GM18870 (cell line): ENCODE results near the gene AKR1B1.
"Not testable (repeated sequence)": the region's sequence is repeated elsewhere in the genome, so short reads cannot be mapped to it uniquely, and the experiment has no call there.

ENCODE experiments used
- ATAC-seq: cut with Tn5 transposase; IDR thresholded peaks from one replicate; pipeline ENCODE4 v1.9.1; 2021; ENCODE audit warnings: moderate library complexity; ENCODE audit not compliant: unreplicated experiment

Gene AKR1B1

GRCh38 chr7:134458806-134459698, at the start of gene AKR1B1:
AKR1B1 (minus strand) TSS chr7:134459100; CDS start chr7:134459062, 38 bp downstream.
- ATAC-seq: peak; percentile 88

DNA sequence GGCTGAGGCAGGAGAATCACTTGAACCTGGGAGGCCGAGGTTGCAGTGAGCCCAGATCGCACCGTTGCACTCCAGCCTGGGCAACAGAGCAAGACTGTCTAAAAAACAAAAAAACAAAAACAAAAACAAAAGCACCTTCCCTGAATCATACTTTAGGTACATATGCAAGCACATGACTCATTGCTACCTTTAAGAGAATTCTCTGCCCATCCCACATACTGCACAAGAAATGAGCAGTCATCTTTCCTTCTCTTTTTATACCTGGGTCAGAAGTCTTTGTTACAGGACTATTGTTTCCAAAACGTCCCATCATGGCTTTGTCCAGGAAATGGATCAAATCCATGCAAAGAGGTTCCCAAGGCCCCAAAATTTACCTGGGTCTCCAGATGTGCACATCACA, 47.0 kb upstream of the AKR1B1 start:
- ATAC-seq: no peak

GRCh38 chr7:134504660-134505164, 45.8 kb upstream of the AKR1B1 start:
- ATAC-seq: no peak

DNA sequence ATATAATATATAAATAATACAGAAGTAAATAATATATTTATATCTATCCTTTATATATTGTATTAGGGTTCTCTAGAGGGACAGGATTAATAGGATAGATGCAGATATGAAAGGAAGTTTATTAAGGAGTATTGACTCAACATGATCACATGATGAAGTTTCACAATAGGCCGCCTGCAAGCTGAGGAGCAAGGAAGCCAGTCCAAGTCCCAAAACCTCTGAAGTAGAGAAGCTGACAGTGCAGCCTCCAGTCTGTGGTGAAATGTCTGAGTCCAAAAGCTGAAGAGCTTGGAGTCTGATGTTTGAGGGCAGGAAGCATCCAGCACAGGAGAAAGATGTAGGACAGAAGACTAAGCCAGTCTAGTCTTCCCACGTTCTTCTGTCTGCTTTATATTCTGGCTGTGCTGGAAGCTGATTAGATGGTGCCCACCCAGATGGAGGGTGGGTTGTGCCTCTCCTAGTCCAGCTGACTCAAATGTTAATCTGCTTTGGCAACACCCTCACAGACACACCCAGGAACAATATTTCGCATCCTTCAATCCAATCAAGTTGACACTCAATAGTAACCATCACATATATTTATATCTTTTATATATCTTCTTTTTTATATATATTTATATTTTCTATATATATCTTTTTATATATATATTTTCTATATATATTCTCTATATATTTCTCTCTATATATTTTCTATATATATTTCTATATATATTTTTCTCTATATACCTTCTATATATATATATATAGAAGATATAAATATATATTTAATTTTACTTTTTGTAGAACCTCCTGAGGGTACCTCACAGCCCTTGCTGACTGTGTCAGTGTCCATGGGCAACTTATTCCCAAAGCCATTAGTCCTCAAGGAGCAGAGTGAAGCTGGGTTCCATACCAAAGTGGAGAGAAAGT, 43.8 kb upstream of the AKR1B1 start:
- ATAC-seq: no peak

- ATAC-seq: no peak
Observed at GRCh38 chr7:134500982-134501381, 42.1 kb upstream of the AKR1B1 start.

GRCh38 chr7:134500406-134500805, 41.5 kb upstream of the AKR1B1 start:
- no peak for ATAC-seq

GRCh38 chr7:134495546-134495945, 36.6 kb upstream of the AKR1B1 start:
- no peak for ATAC-seq

DNA sequence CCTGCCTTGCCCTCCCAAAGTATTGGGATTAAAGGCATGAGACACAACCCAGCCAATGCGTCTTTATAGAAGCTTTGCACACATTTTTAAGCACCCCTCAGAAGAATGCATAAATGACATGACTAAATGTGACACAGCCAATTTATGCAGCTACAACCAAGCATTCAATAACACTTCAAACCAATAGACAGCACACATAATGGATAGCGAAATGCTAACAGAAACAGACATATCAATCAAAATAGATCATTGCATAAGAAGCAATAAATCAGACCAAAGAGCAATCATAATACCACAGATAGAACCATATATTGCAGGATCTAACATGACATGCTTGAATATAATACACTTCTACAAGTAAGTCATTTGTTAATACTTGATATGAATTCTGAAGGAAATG, 34.2 kb upstream of the AKR1B1 start:
- ATAC-seq: no peak

GRCh38 chr7:134487721-134488120, 28.8 kb upstream of the AKR1B1 start:
- not testable (repeated sequence) for ATAC-seq

- no peak for ATAC-seq
Observed at GRCh38 chr7:134485203-134485602, 26.3 kb upstream of the AKR1B1 start.

GRCh38 chr7:134483296-134483695, 24.4 kb upstream of the AKR1B1 start:
- no peak for ATAC-seq

DNA sequence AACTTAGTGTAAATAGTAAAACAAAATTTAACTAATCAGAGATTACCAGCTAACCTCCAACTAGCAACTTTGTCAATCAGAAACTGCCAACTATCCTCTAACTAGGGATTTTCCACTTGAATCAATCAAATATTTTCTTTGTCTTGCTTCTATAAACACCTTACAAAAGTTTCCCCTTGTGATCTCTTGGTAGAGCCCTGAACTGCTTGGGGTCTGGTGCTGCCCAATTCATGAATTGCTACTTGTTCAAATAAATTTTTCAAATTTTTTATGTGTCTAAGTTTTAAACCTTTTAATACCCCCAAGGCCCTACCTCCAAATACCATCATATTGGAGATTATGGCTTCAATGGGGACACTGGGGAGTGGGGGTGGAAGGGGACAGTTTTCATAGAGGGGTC, 24.0 kb upstream of the AKR1B1 start:
- no peak for ATAC-seq

DNA sequence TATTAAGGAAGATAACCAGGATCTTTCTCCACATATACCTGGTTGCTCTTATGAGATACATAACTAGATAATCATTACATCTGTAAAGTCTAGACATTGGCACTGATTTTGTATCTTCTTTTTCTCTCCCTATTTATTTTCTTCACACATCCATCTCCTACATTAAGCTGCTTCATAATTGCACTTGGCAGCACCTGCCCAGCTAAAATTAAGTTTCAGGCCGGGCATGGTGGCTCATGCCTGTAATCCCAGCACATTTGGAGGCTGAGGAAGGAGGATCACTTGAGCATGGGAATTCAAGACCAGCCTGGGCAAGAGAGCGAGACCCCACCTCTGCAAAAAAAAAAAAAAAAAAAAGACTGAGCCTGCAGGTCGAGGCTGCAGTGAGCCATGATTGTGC, 22.3 kb upstream of the AKR1B1 start:
- no peak for ATAC-seq

DNA sequence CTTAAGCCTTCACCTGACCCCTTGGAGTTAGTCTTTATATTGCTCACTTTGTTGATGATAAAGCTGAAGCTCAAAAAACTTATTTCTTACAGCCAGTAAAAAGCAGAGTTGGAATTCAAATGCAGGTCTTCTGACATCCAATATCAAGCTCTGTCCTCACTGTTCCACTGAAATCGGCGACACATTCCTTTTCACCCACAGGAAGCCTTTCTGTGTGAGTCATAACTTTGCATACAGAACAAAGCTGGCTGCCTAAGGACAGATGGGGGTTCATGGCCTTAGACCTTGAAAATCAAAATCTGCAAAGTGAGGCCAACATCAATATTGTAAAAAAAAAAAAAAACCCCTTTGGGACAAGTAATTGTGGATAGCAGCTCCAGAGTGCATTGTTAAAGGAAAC, 21.8 kb upstream of the AKR1B1 start:
- ATAC-seq: no peak

DNA sequence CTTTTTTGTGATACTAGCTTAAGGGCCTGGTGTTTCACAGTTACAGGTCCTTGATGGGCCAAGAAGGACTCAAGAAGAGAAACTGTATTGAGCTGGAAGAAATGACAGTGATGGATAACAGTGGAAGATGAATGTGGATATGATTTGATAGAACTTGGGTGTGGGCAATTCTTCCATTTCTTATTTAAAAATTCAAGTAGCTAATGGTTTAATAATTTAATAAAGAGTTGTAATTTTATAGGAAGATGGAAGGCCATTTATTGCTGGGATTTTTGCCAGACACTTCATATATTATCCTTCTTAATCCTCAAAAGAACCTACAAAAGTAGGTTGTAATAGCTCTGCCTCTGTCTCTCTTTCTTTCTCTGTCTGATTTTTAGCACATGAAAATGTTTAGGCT, 21.3 kb upstream of the AKR1B1 start:
- no peak for ATAC-seq

DNA sequence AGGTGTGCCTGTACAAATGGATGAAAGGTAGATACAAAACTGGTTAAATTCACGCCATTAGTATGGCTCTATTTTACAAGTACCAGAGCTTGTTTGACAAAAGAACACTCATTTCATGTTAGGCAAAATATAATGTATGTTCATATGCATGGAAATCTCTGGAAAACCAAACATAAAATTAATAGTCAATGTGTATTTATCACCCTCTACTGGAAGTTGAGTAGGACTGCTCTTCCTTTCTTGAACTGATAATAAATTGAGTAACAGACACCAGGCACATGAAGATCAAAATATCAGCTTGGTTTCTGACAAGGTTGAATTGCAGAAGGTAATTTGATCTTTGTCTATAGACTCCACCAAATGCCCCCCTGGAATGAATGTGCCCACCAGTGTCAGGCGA, 19.8 kb upstream of the AKR1B1 start:
- no peak for ATAC-seq

GRCh38 chr7:134477954-134478353, 19.1 kb upstream of the AKR1B1 start:
- ATAC-seq: no peak

DNA sequence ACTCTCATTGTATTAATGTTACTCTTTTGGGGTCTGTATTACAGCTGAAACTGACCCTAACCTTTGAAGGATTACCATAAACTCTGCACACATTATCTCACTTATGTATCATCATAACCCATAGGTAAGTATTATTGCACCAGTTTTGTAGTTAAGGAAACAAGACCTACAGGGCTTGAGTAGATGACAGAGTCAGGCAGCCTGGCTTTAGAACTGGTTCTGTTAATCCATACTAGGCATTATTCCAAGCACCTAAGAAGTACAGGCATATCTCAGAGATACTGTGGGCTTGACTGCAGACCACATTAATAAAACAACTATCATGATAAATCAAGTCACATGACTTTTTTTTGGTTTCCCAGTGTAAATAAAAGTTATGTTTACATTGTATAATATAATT, 17.1 kb upstream of the AKR1B1 start:
- ATAC-seq: no peak

- ATAC-seq: no peak
Observed at GRCh38 chr7:134474828-134475227, 15.9 kb upstream of the AKR1B1 start.

- ATAC-seq: no peak
Observed at GRCh38 chr7:134473861-134474291, 15.0 kb upstream of the AKR1B1 start.

DNA sequence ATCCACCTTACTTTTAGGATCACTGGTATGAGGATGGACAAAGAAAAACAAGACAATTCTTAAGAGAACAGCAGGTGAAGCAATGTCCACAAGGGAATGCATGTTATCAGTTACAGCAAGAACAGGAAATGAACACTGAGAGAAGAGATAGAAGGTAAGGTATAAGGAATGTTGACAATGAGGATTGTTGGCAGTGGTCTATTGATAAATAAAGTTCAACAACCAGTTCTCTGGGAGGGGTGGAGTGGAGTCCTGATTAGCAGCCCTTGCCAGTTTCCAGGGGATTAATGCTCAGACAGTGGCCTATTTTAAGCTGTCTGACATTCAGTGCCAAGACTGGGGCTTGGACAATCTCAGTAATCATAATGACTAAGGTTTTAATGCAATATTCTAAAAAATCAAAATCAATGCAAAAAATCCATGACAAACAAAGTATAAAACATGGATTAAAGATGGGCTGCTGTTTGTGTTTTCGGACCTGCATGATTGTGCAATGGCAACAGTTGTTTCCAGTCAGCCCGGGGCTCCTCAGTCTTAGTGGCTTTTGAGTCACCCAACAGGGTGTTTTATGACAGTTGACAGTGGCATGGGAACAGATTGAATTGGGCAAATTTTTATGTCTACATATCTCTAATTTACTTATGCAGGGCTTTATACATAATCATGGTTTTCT, 13.8 kb upstream of the AKR1B1 start:
- no peak for ATAC-seq
